GM12872 (cell line): ENCODE measurements around the gene ADCK1.

Experiments used
- CTCF ChIP-seq: IDR thresholded peaks from 3 replicates; pipeline ENCODE4 v1.5.1; 2011; ENCODE audit warnings: low read depth, mild to moderate bottlenecking, low read length, moderate library complexity; ENCODE audit not compliant: insufficient read depth

ADCK1 gene

GRCh38 chr14:77892890-77893484, 93.1 kb downstream of the ADCK1 start:
- TF ChIP-seq CTCF = no peak

DNA sequence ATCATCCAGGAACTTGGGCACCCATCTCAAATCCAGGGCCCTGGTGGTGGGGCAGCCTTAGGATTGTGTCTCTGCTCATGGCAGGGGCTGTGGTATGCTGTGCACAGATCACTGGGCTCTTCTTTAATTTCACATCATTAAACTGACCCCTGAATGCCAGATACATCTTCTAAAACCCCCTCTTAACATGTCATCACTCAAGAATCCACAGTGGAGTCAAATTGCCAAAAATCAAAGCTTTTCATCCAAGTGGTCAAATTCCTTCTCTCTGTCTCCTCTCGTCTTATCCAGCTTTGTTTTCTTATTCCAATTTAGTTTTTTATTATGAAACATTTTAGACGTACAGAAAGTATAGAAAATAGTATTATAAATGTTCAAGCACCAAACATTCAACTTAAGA, 97.5 kb downstream of the ADCK1 start:
- TF ChIP-seq CTCF = no peak

GRCh38 chr14:77902811-77903210, 102.9 kb downstream of the ADCK1 start:
- TF ChIP-seq CTCF = no peak

DNA sequence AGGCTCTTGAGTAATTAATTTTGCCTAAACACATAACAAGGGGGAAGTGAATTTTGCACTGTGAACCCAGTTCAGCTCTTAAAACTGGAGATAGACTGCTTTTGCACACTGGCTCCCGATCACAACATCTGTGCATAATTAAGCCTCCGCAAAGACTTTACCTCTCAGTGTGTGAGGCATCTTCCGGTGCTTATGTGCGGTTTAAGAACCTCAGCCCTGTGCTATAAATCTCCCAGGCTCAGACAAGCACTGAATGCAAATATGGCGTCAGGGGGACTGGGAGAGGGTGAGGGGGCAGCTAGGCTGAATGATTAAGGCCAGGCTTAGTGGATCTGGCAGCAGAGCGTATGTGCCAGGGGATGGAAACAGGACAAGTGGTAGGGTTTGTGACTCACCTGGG, 103.3 kb downstream of the ADCK1 start:
- no peak for TF ChIP-seq CTCF

DNA sequence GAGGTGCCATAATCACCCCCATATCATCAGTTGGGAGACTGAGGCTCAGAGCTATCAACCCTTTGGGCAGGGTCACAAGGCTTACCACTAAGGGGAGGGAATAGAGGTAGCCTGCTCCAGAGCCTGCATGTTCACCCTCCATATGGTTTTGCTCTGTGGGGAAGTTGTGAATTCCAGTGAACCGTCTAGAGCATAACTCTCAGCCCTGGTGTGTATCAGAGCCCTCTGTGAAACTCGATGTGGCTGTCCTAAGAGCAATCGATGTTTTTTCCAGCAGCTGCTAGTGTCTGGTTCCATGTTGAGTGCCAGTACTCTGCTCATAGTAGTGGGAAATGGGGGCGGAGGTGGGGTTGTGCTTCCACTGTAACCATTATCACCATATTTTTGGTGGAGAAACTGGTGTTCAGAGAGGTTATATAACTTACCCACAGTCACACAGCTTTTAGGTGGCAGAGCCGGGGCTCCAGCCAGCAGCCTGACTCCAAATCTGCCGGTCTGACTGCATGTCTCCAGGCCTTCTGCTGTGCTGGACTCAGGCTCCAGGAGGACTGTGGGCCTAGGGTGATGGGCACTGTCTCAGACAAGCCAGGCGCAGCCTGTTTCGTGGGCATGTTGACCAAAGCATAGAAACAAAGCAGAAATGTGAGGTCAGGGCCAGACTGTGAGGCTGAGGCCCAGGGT, 104.2 kb downstream of the ADCK1 start:
- TF ChIP-seq CTCF = no peak

- TF ChIP-seq CTCF = no peak
Measured at GRCh38 chr14:77906446-77906845, 106.5 kb downstream of the ADCK1 start.

- TF ChIP-seq CTCF = no peak
Measured at GRCh38 chr14:77908847-77909246, 108.9 kb downstream of the ADCK1 start.
